Breast epithelium (tissue), 4 donors: ENCODE measurements around the gene AHCYL2. TPM values are rescaled to one million over a fixed set of nuclear protein-coding genes. Genes with fewer than 3 reads are reported as not detected.
"Not testable (repeated sequence)": the region's sequence is repeated elsewhere in the genome, so short reads cannot be mapped to it uniquely, and the experiment has no call there.

ENCODE experiments used
- DNase-seq, 2 donors: peaks; one replicate each; pipeline ENCODE4 v3.0.0-alpha.2; 2019; ENCODE audit warnings: low spot score in 2 of 2
- H3K27ac ChIP-seq, 2 donors: fragments of 200-600 bp; sonication (generic) in 1 of 2; one replicate each; pipeline ENCODE4 v1.5.1; 2016 to 2019; ENCODE audit warnings: mild to moderate bottlenecking in 1 of 2
- H3K27me3 ChIP-seq, 2 donors: fragments of 200-600 bp; sonication (generic) in 1 of 2; one replicate each; pipeline versions ENCODE4 v1.5.1 to v1.6.0; 2017 to 2019; ENCODE audit warnings: control low read depth in 1 of 2, mild to moderate bottlenecking in 1 of 2
- H3K36me3 ChIP-seq: fragments of 200-600 bp; one replicate; pipeline ENCODE4 v1.5.1; 2019
- H3K4me1 ChIP-seq, 2 donors: fragments of 200-600 bp; sonication (generic); one replicate each; pipeline ENCODE4 v1.5.1; 2016 to 2019; ENCODE audit warnings: control low read depth in 1 of 2
- H3K4me3 ChIP-seq, 3 donors: fragments of 200-600 bp; sonication (generic); 1 replicate in 2 of 3; 2 replicates in 1 of 3; pipeline ENCODE4 v1.5.1; 2016 to 2019; ENCODE audit warnings: mild to moderate bottlenecking in 3 of 3, moderate library complexity in 2 of 3
- H3K9me3 ChIP-seq, 2 donors: fragments of 200-600 bp; sonication (generic) in 1 of 2; one replicate each; pipeline ENCODE4 v1.5.1; 2016 to 2019; ENCODE audit warnings: control low read depth in 1 of 2
- CTCF ChIP-seq, 3 donors: fragments of 450-650 bp; IDR thresholded peaks; one replicate each; pipeline ENCODE4 v1.5.1; 2016 to 2017; ENCODE audit warnings: antibody characterized with exemption in 3 of 3, mild to moderate bottlenecking in 3 of 3, moderate library complexity in 3 of 3
- POLR2A ChIP-seq: fragments of 450-650 bp; IDR thresholded peaks from one replicate; pipeline ENCODE4 v1.6.1; 2016; ENCODE audit warnings: antibody characterized with exemption, mild to moderate bottlenecking, moderate library complexity
- POLR2AphosphoS5 ChIP-seq, 3 donors: sonication (generic); formaldehyde crosslinking; IDR thresholded peaks; one replicate each; pipeline ENCODE4 v1.6.1; 2017; ENCODE audit warnings: antibody characterized with exemption in 3 of 3
- intact Hi-C: fragments of 100-400 bp; cut with DNase I; formaldehyde crosslinking; loops from one replicate; pipeline ENCODE4 v1.15.1; 2023; ENCODE audit warnings: low total_unique reads
- total RNA-seq, 3 donors: library from RNA; depleted of rRNA; stranded (reverse); fragments of >200 nt; gene quantifications; one replicate each; pipeline ENCODE4 v1.1.0, GENCODE V29; 2016

Gene AHCYL2
- total RNA-seq, 3 donors from 2014 or later: 19.0 to 24.7 (median 21.8) TPM

GRCh38 chr7:129470411-129470810 is 245.6 kb downstream of the AHCYL2 start:
- intact Hi-C loops: loop anchor here (10.0 kb wide), 1 partner anchor 106 kb away; no protein-coding TSS in a partner anchor
- no peak for TF ChIP-seq POLR2AphosphoS5 (IDR thresholded peaks at IDR 0.05)
- Histone ChIP-seq H3K27ac (no peak overlapping the region), H3K36me3 (no peaks in the 10 kb centered on the region), H3K4me3 (no peak overlapping the region), H3K4me1 (no peaks in the 10 kb centered on the region), H3K27me3 (no peaks in the 10 kb centered on the region), H3K9me3 (no peaks in the 10 kb centered on the region)
- no peak for DNase-seq

GRCh38 chr7:129471402-129471827 is 246.6 kb downstream of the AHCYL2 start:
- no peak for DNase-seq
- TF ChIP-seq CTCF (IDR thresholded peaks at IDR 0.05): no peak
- TF ChIP-seq POLR2AphosphoS5 (IDR thresholded peaks at IDR 0.05): no peak
- no peak for TF ChIP-seq POLR2A
- intact Hi-C loops: loop anchor here (10.0 kb wide), 1 partner anchor 107 kb away; no protein-coding TSS in a partner anchor
- no peaks in the 10 kb centered on the region for H3K9me3 ChIP-seq
- H3K27ac ChIP-seq: no peak overlapping the region
- H3K4me1 ChIP-seq: no peaks in the 10 kb centered on the region
- no peak overlapping the region for H3K4me3 ChIP-seq
- H3K36me3 ChIP-seq: no peaks in the 10 kb centered on the region
- no peaks in the 10 kb centered on the region for H3K27me3 ChIP-seq

- not testable (repeated sequence) for H3K4me1 ChIP-seq, H3K27me3 ChIP-seq, H3K4me3 ChIP-seq, H3K9me3 ChIP-seq, H3K36me3 ChIP-seq, DNase-seq, H3K27ac ChIP-seq
- intact Hi-C loops: loop anchor here (10.0 kb wide), 1 partner anchor 111 kb away; no protein-coding TSS in a partner anchor
These were observed 251.1 kb downstream of the AHCYL2 start for GRCh38 chr7:129475931-129476330.

- H3K4me3 ChIP-seq, H3K9me3 ChIP-seq, H3K27me3 ChIP-seq, H3K4me1 ChIP-seq, H3K27ac ChIP-seq, H3K36me3 ChIP-seq, DNase-seq: not testable (repeated sequence)
- intact Hi-C loops: loop anchor here (10.0 kb wide), 1 partner anchor 112 kb away; no protein-coding TSS in a partner anchor
These were observed 251.6 kb downstream of the AHCYL2 start for GRCh38 chr7:129476398-129476797.

Other genes starting within 250 kb of the AHCYL2 start
- gene TNPO3, start 169.9 kb upstream of the AHCYL2 start, total RNA-seq: 10 to 100 TPM; 36.4 to 42.7 (median 36.6) TPM
- 10 to 100 TPM in 1 of 3 donors, 1 to 10 TPM in 2; 3.9 to 11.4 (median 5.4) TPM for gene TSPAN33, start 80.3 kb upstream of the AHCYL2 start, total RNA-seq
- gene SMO, start 36.4 kb upstream of the AHCYL2 start, total RNA-seq: 10 to 100 TPM in 2 of 3 donors, 1 to 10 TPM in 1; 6.2 to 11.8 (median 10.2) TPM
- gene STRIP2, start 209.4 kb downstream of the AHCYL2 start, total RNA-seq: 1 to 10 TPM in 2 of 3 donors, under 1 TPM in 1; under 0.01 to 1.9 (median 1.8) TPM